ENCODE data around the gene AGGF1.

The AGGF1 gene

GRCh38 chr5:77011498-77011897, 18.7 kb upstream of the AGGF1 start:
- DNase-seq: no peak
- TF ChIP-seq POLR2A (IDR thresholded peaks at IDR 0.05; ENCODE audit: low read length): no peak
- no peak for TF ChIP-seq GATA1 (IDR thresholded peaks at IDR 0.05; ENCODE audit: low read depth, low read length)

- no peak for TF ChIP-seq GATA1 (IDR thresholded peaks at IDR 0.05; ENCODE audit: low read depth, low read length)
- TF ChIP-seq POLR2A (IDR thresholded peaks at IDR 0.05; ENCODE audit: low read length): no peak
- no peak for DNase-seq
Observed at GRCh38 chr5:77012601-77013000, 17.6 kb upstream of the AGGF1 start.

DNA sequence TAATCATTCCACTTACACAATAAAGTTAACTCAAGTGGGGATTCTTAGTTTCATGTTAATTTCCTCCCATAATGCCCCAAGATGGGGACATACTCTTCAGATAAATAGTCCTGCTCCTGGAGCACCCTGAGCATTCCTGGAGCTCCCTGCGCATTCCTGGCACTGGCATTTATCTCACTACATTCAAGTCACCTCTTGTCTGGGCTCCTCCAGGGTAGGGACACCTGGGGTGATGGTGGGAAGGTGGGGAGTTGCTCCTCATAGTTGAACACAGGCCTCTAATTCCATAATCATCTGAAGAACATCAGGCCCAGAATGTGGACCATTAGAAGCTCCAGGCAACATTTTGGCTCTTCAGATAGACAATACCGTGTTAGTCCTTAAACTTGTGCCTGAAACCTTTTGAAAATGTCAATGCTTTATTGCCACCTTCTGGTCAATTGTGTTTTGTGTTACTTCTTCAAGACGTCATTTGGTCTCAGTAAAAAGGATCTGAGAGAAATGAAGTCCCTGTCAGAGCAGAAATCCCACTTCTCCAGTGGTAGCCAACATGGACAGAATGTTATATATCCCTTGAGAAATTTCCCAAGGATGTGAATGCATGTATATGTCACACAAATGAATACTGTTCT, 14.2 kb upstream of the AGGF1 start:
- peak; percentile 74 to 79 for DNase-seq
- TF ChIP-seq POLR2A (IDR thresholded peaks at IDR 0.05; ENCODE audit: low read length) (no peak), GATA1 (IDR thresholded peaks at IDR 0.05; ENCODE audit: low read depth, low read length) (no peak)

DNA sequence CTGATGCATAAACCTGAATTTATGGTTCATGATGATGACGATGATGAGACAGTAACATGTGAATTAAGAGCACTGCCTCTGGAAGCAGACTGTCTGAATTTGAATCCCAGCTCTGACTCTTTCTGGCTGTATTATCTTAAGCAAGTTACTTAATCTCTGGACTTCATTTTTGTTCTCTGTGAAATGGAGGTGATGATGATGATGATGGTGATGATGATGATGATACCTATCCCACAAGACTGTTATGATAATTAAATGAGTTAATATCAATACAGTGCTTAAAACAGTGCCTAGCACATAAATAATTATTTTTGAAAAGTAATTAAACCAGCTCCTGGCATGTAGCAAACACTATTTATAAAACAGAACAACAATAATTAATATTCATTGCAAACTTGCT, 13.2 kb upstream of the AGGF1 start:
- no peak for TF ChIP-seq POLR2A (IDR thresholded peaks at IDR 0.05; ENCODE audit: low read length)
- no peak for TF ChIP-seq GATA1 (IDR thresholded peaks at IDR 0.05; ENCODE audit: low read depth, low read length)

DNA sequence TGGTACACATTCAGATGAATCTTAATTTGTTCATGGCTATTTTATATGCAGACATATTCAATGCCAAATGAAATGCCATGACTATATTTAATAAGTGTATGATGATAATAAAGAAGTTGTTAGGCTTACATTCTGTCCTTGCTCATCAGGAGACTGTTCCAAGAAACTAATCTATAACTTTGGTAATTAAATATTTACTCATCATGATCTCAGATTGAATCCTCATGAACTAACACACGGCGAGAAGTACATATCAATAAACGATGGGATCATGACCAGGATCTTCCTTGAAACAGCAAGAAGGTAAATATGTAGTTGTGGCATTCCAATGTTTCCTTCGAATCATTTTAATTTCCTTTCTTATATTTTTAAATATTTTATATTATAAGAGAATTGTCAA, 12.5 kb upstream of the AGGF1 start:
- TF ChIP-seq GATA1 (IDR thresholded peaks at IDR 0.05; ENCODE audit: low read depth, low read length): no peak
- no peak for DNase-seq

More for the DNA sequence above, 13.2 kb upstream of the AGGF1 start:
- DNase-seq: no peak

GRCh38 chr5:77022511-77023417, 7.4 kb upstream of the AGGF1 start:
- DNase-seq: no peak
- TF ChIP-seq GATA1 (IDR thresholded peaks at IDR 0.05; ENCODE audit: low read depth, low read length) (no peak), POLR2A (IDR thresholded peaks at IDR 0.05; ENCODE audit: low read length) (no peak)

GRCh38 chr5:77024490-77024889, 5.7 kb upstream of the AGGF1 start:
- DNase-seq: no peak
- TF ChIP-seq POLR2A (IDR thresholded peaks at IDR 0.05; ENCODE audit: low read length): no peak
- TF ChIP-seq GATA1 (IDR thresholded peaks at IDR 0.05; ENCODE audit: low read depth, low read length): no peak

DNA sequence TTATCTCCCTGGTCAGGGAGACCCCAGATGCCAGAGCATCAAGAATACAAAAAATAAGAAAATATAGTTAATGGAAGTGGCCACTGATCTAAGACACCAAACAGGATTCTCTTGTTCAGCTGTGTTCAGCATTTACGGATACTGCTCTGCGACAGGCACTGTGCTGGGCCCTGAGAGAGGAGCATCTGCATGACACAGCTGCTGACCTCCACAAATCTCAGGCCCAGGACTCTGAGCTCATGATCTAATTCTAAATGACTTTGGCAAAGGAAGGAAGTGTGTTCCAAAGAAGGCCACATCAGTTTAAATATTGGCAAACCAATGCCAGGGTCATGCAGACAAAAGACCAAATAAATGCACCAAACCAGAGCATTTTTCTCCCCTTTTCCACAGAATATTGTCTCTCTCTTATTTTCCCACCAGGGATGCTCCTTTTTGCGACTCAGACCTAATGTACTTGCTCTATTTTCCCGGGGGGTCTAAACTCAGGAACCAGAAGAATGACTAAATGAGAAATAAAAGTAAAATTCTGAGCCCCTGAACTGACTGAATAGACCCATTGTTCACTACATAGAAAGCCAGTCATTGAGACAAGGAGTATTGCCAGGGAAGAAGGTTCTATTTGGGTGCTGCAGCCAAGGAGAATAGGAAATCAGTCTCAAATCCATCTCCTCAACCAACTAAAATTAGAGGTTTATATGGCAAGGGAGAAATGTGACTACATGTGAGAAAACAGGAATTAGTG, 1.4 kb upstream of the AGGF1 start:
- TF ChIP-seq POLR2A (IDR thresholded peaks at IDR 0.05; ENCODE audit: low read length) (no peak), GATA1 (IDR thresholded peaks at IDR 0.05; ENCODE audit: low read depth, low read length) (no peak)
- DNase-seq: no peak

DNA sequence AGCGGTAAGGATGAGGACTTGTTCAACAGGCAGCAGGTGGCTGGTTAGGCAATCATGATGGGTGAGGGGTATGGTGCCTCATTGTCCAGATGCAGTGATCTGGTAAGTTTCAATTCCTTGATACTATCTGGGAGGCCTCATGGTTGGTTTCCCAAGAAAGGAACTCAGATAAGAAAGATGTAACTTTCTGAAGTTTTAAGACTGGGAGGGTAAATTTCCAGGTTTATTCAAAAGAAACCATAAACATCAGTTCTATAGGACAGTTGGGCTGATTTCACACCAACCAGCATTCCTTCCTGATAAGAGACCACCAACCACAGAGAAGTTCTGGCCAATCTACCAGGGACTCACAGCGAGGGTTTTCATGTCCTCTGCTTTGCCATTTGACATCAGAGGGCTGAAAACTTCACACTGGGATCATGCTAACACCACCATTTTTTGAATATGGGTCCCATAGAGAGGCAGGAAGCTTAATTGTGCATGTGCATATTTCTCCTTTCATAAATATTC, 773 bp upstream of the AGGF1 start:
- peak; percentile 16 to 19 for DNase-seq
- TF ChIP-seq GATA1 (IDR thresholded peaks at IDR 0.05; ENCODE audit: low read depth, low read length): no peak
- TF ChIP-seq POLR2A (IDR thresholded peaks at IDR 0.05; ENCODE audit: low read length): no peak

DNA sequence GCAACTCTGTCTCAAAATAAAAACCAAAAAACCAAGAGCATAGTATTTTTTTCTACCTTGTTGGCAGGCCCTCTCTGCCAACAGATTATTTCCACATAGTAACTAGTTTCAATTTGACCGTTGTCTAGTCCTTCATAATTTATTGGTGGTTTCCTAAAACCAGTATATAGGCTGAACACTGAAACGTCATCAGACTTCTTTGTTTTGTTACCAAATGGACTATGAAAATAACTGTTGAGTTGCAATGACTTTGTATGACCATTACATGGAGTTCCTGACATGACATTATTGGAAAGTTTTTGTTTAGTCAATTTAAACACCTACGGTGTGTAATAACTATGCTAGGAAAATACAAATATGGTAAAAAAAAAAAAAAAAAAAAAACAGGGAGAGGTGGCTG, 1.7 kb downstream of the AGGF1 start:
- TF ChIP-seq POLR2A (IDR thresholded peaks at IDR 0.05; ENCODE audit: low read length): no peak
- no peak for TF ChIP-seq GATA1 (IDR thresholded peaks at IDR 0.05; ENCODE audit: low read depth, low read length)
- DNase-seq: no peak

GRCh38 chr5:77032635-77033034, 2.4 kb downstream of the AGGF1 start:
- no peak for DNase-seq
- TF ChIP-seq POLR2A (IDR thresholded peaks at IDR 0.05; ENCODE audit: low read length) (no peak), GATA1 (IDR thresholded peaks at IDR 0.05; ENCODE audit: low read depth, low read length) (no peak)

- TF ChIP-seq GATA1 (IDR thresholded peaks at IDR 0.05; ENCODE audit: low read depth, low read length) (no peak), POLR2A (IDR thresholded peaks at IDR 0.05; ENCODE audit: low read length) (no peak)
Observed at GRCh38 chr5:77033338-77033737, 3.1 kb downstream of the AGGF1 start.

GRCh38 chr5:77035950-77036349, 5.7 kb downstream of the AGGF1 start:
- no peak for DNase-seq
- no peak for TF ChIP-seq GATA1 (IDR thresholded peaks at IDR 0.05; ENCODE audit: low read depth, low read length)

More at GRCh38 chr5:77033338-77033737, 3.1 kb downstream of the AGGF1 start:
- DNase-seq: no peak
